SK-N-SH treated with all-trans-retinoic acid at 6 μM for 48 hours (cell line): ENCODE data around the gene FAM13A.
A peak's percentile ranks its signal among the peaks of the same experiment; 100 is the strongest.

ENCODE experiments used
- ATAC-seq: fragments of 200-7000 bp; cut with Tn5 transposase; 3 replicates; pipeline ENCODE4 v1.9.1; 2020; ENCODE audit warnings: mild to moderate bottlenecking, moderate library complexity
- BACH2 ChIP-seq: fragments of 250-450 bp; sonication (Bioruptor Pico); IDR thresholded peaks from 2 replicates; pipeline ENCODE4 v1.9.0; 2021; ENCODE audit warnings: mild to moderate bottlenecking, borderline replicate concordance
- CSDC2 ChIP-seq: fragments of 250-450 bp; sonication (Bioruptor Pico); IDR thresholded peaks from 2 replicates; pipeline ENCODE4 v1.5.0; 2020; ENCODE audit warnings: mild to moderate bottlenecking, moderate library complexity
- ESRRG ChIP-seq: fragments of 250-450 bp; sonication (Bioruptor Pico); IDR thresholded peaks from 2 replicates; pipeline ENCODE4 v1.6.1; 2021; ENCODE audit warnings: mild to moderate bottlenecking
- GLIS3 ChIP-seq: fragments of 250-450 bp; sonication (Bioruptor Pico); IDR thresholded peaks from 2 replicates; pipeline ENCODE4 v1.5.0; 2020; ENCODE audit warnings: mild to moderate bottlenecking, moderate library complexity
- OSR1 ChIP-seq: fragments of 250-450 bp; sonication (Bioruptor Pico); IDR thresholded peaks from 2 replicates; pipeline ENCODE4 v1.8.0; 2022; ENCODE audit warnings: moderate library complexity, mild to moderate bottlenecking, inconsistent platforms
- PPARA ChIP-seq: fragments of 250-450 bp; sonication (Bioruptor Pico); IDR thresholded peaks from 2 replicates; pipeline ENCODE4 v1.5.0; 2020; ENCODE audit warnings: mild to moderate bottlenecking, borderline replicate concordance
- SNAI2 ChIP-seq: fragments of 250-450 bp; sonication (Bioruptor Pico); IDR thresholded peaks from 2 replicates; pipeline ENCODE4 v1.5.0; 2020; ENCODE audit warnings: mild to moderate bottlenecking, moderate library complexity
- TOX ChIP-seq: fragments of 250-450 bp; sonication (Bioruptor Pico); IDR thresholded peaks from 2 replicates; pipeline ENCODE4 v1.8.0; 2021; ENCODE audit warnings: mild to moderate bottlenecking, moderate library complexity, borderline replicate concordance
- ZC3H10 ChIP-seq: fragments of 250-450 bp; sonication (Bioruptor Pico); IDR thresholded peaks from 2 replicates; pipeline ENCODE4 v1.5.1; 2021; ENCODE audit warnings: mild to moderate bottlenecking, moderate library complexity
- ZFP3 ChIP-seq: fragments of 250-450 bp; sonication (Bioruptor Pico); IDR thresholded peaks from 2 replicates; pipeline ENCODE4 v1.5.0; 2020; ENCODE audit warnings: mild to moderate bottlenecking, moderate library complexity
- ZFP30 ChIP-seq: fragments of 450-650 bp; formaldehyde crosslinking; IDR thresholded peaks from 2 replicates; pipeline ENCODE4 v1.5.0; 2022; ENCODE audit warnings: mild to moderate bottlenecking, moderate library complexity
- ZNF565 ChIP-seq: fragments of 450-650 bp; formaldehyde crosslinking; conservative IDR thresholded peaks from 2 replicates; pipeline ENCODE4 v1.5.0; 2020; ENCODE audit warnings: low read depth, mild to moderate bottlenecking, moderate library complexity
- ZNF8 ChIP-seq: fragments of 450-650 bp; formaldehyde crosslinking; IDR thresholded peaks from 2 replicates; pipeline ENCODE4 v1.5.0; 2020; ENCODE audit warnings: mild to moderate bottlenecking, moderate library complexity
- TF ChIP-seq, protein P1 (sequence below): fragments of 250-450 bp; sonication (Bioruptor Pico); IDR thresholded peaks from 2 replicates; pipeline ENCODE4 v1.5.1; 2021; ENCODE audit warnings: mild to moderate bottlenecking, moderate library complexity
- TF ChIP-seq, protein P2 (sequence below): fragments of 250-450 bp; sonication (Bioruptor Pico); IDR thresholded peaks from 2 replicates; pipeline ENCODE4 v1.5.1; 2020; ENCODE audit warnings: low read depth, mild to moderate bottlenecking, moderate library complexity
- TF ChIP-seq, protein P3 (sequence below): fragments of 250-450 bp; sonication (Bioruptor Pico); IDR thresholded peaks from 2 replicates; pipeline ENCODE4 v1.5.0; 2020; ENCODE audit warnings: mild to moderate bottlenecking, moderate library complexity
- TF ChIP-seq, protein P4 (sequence below): fragments of 250-450 bp; sonication (Bioruptor Pico); IDR thresholded peaks from 2 replicates; pipeline ENCODE4 v1.8.0; 2020; ENCODE audit warnings: mild to moderate bottlenecking, moderate library complexity, borderline replicate concordance

FAM13A gene

DNA sequence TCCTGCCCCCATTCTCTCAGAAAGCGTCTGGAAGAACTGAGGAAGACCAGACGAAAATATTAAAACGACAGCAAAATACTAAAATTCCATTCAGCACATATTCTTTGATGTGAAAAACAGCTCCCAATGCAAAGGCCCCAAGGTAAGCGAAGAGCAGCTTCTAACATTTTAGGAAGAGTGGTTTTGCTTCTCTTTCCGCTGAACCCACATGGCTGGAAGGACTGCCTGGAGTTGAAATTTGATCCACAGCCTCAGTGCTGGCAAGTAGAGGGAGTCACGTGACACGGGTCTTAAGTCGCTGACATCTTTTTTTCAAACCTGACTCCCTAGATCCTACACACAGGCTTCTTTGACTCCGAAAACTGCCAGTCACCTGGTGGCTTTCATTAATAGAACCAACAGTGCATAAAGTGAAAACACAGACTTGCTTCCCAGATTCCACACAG, at the start of gene FAM13A:
Gene FAM13A (minus strand): TSS at position 233 of the 446 bp plus-strand sequence. CDS start 221 bp downstream, at position 12.
- peak; percentile 31; the same call in 1 of the 3 replicates for ATAC-seq
- TF ChIP-seq ZC3H10 (CRISPR knock-in tag) (no peak), TOX (no peak), GLIS3 (CRISPR knock-in tag) (no peak), ZFP30 (CRISPR knock-in tag) (no peak), SNAI2 (CRISPR knock-in tag) (no peak), ZFP3 (CRISPR knock-in tag) (no peak)
- TF ChIP-seq, protein P1, sequence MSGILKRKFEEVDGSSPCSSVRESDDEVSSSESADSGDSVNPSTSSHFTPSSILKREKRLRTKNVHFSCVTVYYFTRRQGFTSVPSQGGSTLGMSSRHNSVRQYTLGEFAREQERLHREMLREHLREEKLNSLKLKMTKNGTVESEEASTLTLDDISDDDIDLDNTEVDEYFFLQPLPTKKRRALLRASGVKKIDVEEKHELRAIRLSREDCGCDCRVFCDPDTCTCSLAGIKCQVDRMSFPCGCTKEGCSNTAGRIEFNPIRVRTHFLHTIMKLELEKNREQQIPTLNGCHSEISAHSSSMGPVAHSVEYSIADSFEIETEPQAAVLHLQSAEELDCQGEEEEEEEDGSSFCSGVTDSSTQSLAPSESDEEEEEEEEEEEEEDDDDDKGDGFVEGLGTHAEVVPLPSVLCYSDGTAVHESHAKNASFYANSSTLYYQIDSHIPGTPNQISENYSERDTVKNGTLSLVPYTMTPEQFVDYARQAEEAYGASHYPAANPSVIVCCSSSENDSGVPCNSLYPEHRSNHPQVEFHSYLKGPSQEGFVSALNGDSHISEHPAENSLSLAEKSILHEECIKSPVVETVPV (CRISPR knock-in tag) = no peak
- TF ChIP-seq, protein P2, sequence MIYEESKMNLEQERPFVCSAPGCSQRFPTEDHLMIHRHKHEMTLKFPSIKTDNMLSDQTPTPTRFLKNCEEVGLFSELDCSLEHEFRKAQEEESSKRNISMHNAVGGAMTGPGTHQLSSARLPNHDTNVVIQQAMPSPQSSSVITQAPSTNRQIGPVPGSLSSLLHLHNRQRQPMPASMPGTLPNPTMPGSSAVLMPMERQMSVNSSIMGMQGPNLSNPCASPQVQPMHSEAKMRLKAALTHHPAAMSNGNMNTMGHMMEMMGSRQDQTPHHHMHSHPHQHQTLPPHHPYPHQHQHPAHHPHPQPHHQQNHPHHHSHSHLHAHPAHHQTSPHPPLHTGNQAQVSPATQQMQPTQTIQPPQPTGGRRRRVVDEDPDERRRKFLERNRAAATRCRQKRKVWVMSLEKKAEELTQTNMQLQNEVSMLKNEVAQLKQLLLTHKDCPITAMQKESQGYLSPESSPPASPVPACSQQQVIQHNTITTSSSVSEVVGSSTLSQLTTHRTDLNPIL (CRISPR knock-in tag) = no peak

DNA sequence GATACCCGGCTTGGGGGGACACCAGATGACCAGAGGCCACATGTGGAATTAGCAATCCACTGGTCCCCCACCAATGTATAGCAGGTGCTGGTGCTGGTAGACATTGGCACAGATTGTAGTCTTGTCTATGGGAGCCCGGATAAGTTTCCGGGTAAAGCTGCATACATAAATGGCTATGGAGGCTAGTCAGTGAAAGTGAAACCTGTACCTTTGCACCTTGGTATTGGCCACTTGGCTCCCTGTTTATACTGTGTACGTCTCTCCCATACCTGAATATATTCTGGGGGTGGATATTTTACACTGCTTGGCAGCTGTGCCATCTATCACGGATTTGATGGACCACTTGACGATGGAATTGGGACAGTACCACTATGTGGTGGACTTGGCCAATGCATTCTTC, 48.7 kb upstream of the FAM13A start:
- TF ChIP-seq, protein P2 (CRISPR knock-in tag) = no peak
- TF ChIP-seq CSDC2 (CRISPR knock-in tag) (no peak), OSR1 (CRISPR knock-in tag) (no peak), ESRRG (CRISPR knock-in tag) (no peak)
- no peak for ATAC-seq

DNA sequence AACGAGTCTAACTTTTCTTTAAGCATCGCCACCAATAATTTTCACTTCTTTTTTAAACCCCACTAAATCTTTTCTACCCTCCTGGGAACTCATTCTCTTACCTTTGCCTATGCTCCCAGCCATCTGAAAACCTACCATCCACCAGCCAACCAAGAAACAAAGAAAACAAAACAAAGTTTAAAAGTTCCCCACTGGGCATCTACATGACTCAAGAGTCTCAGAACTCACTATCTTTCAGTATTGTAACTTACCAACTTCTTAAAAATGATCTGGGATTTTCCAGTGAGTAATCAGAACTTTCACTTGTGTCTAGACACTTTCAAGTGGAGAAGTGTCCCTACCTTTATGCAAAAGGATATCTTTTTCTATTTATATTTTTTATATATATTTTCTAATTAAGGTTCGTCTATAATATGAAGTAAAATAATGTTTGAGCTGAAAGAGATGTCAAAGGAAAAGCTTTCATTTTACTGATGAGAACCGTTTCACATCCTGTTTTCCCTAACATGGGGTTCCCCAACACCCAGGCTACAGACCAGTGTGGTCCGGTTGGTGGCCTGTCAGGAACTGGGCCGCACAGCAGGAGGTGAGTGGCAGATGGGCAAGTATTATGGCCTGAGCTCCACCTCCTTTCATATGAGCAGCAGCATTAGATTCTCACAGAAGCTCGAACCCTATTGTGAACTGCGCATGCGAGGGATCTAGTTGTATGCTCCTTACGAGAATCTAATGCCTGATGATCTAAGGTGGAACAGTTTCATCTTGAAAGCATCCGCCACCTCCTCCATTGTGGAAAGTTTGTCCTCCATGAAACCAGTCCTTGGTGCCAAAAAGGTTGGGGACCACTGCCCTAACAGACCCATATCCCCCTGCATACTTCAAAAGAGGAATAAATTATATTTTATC, 44.5 kb upstream of the FAM13A start:
- no peak for ATAC-seq
- TF ChIP-seq TOX (no peak), ZC3H10 (CRISPR knock-in tag) (no peak), CSDC2 (CRISPR knock-in tag) (no peak), ZNF565 (CRISPR knock-in tag) (no peak), PPARA (CRISPR knock-in tag) (no peak), ZNF8 (CRISPR knock-in tag) (no peak), BACH2 (CRISPR knock-in tag) (no peak), GLIS3 (CRISPR knock-in tag) (no peak), ZFP30 (CRISPR knock-in tag) (no peak), OSR1 (CRISPR knock-in tag) (no peak), SNAI2 (CRISPR knock-in tag) (no peak)
- TF ChIP-seq, protein P3, sequence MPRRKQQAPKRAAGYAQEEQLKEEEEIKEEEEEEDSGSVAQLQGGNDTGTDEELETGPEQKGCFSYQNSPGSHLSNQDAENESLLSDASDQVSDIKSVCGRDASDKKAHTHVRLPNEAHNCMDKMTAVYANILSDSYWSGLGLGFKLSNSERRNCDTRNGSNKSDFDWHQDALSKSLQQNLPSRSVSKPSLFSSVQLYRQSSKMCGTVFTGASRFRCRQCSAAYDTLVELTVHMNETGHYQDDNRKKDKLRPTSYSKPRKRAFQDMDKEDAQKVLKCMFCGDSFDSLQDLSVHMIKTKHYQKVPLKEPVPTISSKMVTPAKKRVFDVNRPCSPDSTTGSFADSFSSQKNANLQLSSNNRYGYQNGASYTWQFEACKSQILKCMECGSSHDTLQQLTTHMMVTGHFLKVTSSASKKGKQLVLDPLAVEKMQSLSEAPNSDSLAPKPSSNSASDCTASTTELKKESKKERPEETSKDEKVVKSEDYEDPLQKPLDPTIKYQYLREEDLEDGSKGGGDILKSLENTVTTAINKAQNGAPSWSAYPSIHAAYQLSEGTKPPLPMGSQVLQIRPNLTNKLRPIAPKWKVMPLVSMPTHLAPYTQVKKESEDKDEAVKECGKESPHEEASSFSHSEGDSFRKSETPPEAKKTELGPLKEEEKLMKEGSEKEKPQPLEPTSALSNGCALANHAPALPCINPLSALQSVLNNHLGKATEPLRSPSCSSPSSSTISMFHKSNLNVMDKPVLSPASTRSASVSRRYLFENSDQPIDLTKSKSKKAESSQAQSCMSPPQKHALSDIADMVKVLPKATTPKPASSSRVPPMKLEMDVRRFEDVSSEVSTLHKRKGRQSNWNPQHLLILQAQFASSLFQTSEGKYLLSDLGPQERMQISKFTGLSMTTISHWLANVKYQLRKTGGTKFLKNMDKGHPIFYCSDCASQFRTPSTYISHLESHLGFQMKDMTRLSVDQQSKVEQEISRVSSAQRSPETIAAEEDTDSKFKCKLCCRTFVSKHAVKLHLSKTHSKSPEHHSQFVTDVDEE (CRISPR knock-in tag) = no peak
- TF ChIP-seq, protein P2 (CRISPR knock-in tag) = no peak
- TF ChIP-seq, protein P4, sequence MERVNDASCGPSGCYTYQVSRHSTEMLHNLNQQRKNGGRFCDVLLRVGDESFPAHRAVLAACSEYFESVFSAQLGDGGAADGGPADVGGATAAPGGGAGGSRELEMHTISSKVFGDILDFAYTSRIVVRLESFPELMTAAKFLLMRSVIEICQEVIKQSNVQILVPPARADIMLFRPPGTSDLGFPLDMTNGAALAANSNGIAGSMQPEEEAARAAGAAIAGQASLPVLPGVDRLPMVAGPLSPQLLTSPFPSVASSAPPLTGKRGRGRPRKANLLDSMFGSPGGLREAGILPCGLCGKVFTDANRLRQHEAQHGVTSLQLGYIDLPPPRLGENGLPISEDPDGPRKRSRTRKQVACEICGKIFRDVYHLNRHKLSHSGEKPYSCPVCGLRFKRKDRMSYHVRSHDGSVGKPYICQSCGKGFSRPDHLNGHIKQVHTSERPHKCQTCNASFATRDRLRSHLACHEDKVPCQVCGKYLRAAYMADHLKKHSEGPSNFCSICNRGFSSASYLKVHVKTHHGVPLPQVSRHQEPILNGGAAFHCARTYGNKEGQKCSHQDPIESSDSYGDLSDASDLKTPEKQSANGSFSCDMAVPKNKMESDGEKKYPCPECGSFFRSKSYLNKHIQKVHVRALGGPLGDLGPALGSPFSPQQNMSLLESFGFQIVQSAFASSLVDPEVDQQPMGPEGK = no peak
